HG03558 (cell line): Measurements from ENCODE around the gene COL10A1.
"Not testable (repeated sequence)": the region's sequence is repeated elsewhere in the genome, so short reads cannot be mapped to it uniquely, and the experiment has no call there.

ENCODE experiments used
- ATAC-seq: cut with Tn5 transposase; IDR thresholded peaks from one replicate; pipeline ENCODE4 v1.9.1; 2021; ENCODE audit warnings: moderate number of reproducible peaks; ENCODE audit not compliant: unreplicated experiment; ENCODE audit errors: extremely low read depth

COL10A1 gene

GRCh38 chr6:116127771-116128493 is 2.0 kb upstream of the COL10A1 start:
- no peak for ATAC-seq

- ATAC-seq: no peak
Observed at GRCh38 chr6:116120430-116120829, 5.5 kb downstream of the COL10A1 start.

GRCh38 chr6:116118608-116119007 is 7.3 kb downstream of the COL10A1 start:
- ATAC-seq: no peak

DNA sequence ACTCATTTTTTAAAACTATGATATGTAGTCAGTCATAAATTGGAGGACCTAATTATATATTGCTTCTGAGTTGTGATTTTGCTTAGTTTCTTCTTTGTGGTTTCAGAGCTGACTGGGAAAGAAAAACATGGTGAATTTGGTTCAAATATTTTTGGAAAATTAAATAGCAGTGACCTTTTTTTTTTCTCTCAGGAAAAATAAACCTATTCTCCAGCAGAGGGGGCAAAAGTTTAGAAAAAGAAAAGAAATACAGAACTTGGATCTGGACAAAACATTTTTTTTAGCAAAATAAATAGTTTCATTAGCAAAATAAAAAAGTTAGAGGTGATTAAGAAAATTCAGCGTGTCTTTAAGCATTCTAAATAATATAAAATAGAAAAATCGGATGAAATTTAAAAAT is 10.2 kb downstream of the COL10A1 start:
- no peak for ATAC-seq

DNA sequence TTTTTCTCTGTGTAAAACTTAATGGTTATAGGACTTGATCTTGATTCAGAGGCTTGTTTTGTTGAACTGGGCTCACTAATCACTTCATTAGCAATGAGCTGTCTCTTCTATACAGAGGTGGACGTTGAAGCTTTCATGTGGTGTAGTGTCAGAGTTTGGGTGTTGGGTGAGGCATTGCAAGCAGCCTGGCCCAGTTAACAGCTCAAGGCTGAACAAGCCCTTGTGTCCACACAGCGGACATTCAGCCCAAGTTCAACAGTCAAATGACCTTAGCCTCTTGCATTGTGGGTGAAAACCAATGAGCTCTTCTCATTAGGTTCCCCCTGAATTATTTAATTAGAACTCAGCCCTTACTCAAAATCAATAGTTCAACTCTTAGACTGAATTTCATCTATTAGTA is 12.5 kb downstream of the COL10A1 start:
- ATAC-seq: no peak

GRCh38 chr6:116111552-116112528 is 14.1 kb downstream of the COL10A1 start:
- peak; percentile 63 for ATAC-seq

GRCh38 chr6:116108836-116109235 is 17.1 kb downstream of the COL10A1 start:
- ATAC-seq: no peak

- ATAC-seq: no peak
Observed at GRCh38 chr6:116106146-116106545, 19.8 kb downstream of the COL10A1 start.

- ATAC-seq: no peak
Observed at GRCh38 chr6:116105247-116105646, 20.7 kb downstream of the COL10A1 start.

DNA sequence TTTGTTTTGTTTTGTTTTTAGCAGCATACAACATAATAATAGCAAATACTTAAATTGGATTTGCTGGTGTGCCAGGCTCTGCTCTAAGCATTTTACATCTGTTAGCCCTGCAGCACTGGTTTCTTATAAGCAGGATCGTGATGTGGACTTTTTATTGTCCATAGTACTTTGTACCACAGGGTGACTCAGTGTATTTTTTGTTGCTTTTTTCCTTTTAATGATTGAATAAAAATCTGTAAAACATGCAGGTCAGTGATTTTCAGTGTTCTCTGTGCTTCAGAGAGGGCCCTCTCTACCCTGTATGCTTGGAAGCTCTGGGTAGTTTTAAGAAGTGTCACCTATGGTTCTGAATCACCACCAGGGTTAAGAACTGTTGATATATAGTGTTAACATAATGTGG is 21.3 kb downstream of the COL10A1 start:
- no peak for ATAC-seq

DNA sequence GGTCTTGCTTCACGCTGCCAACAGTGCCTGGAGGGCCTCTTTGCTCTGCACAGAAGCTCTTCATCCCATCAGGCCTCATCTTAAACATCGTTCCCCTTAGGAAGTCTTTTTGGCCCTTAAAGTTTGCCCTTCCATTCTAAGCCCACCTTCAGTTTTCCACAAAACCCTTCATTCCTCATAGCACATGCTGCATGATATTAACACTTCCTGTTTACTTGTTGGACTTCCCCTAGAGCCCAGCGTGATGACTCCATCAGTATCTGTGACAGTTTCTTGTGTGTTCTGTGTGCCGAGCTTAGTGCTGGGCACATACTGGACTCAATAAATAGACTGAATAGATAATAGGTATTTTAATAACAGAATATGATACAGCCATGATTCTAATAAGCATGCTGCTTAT is 23.1 kb downstream of the COL10A1 start:
- no peak for ATAC-seq

DNA sequence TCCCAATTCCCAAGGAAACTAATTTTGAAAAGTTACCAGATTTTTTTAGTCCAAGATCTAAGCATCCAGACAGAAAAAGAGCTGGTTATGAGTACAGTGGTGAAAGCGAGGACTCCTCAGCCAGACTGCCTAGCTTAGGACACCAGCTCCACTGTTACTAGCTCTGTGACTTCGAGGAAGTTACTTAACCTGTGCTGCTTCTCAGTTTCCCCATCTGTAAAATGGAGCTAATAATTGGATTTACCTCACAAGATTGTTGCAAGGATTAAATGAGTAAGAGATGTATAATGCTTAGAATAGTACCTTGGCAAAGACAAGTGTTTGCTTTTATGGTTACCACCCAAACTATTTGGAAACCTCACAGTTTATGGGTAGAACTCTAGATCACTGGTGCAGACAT is 24.1 kb downstream of the COL10A1 start:
- no peak for ATAC-seq

DNA sequence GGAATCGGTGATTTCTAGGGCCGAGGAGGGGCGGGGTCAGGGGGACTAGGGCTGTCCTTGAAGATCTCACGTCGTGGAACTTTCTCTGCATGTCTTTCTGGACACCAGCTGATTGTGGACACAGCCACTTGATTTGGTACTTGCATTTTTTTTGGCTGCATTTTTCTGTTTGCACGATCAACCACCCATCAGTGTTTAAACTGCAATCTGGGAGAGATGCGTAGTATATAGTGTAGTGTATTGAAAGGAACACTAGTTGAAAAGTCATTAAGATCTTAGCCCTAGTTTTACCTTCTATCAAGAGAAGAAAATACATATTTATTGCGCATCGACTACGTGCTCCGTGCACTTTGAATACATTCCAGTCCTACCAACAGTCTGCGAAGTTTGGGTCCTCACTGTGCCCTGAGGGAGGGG is 24.6 kb downstream of the COL10A1 start:
- ATAC-seq: no peak

GRCh38 chr6:116100419-116101301 is 25.3 kb downstream of the COL10A1 start, which contains the start of gene NT5DC1:
Gene NT5DC1, plus strand, starts transcription at chr6:116100853. Its CDS starts 78 bp downstream, at chr6:116100931.
- peak; percentile 69 for ATAC-seq

GRCh38 chr6:116099036-116099435 is 26.9 kb downstream of the COL10A1 start:
- no peak for ATAC-seq

DNA sequence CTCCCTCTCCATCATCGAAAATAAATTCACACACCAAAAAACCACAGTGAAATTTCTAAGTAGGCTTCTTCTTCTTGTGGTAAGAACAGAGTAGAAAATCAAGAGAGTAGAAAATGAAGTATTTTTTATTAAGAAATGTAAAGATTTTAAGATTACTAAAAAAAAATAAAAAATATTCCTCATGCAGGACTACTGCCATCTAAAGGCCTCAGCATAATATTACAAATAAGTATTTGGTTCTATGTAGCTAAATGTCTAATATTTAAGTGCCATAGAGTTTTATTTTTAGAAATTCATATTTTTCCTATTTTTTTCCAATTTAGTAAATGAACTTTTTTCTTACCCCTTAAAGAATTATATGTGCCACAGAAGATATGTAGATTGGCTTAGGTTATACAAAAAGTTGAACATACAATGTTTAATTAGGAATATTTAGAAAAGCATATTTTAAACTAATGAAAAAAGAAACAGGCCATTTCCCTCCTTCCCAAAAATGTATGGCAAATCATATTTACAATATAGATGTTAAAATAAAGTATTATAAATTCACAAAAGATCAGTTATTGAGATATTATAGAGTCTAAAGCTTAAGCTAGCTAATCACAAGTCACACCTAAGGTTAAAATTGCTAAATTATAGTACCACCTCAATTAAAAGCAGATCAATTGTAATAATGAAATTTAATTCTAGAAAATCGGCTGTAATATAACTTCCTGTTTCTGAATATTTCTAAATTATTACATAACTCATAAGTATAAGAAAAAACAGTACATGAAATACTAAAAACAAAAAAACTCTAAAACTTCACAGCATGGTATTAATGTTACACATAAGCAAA is 28.7 kb downstream of the COL10A1 start:
- ATAC-seq: no peak

- not testable (repeated sequence) for ATAC-seq
Observed at GRCh38 chr6:116096048-116096759, 29.7 kb downstream of the COL10A1 start.

- no peak for ATAC-seq
Observed at GRCh38 chr6:116094041-116094440, 31.9 kb downstream of the COL10A1 start.

GRCh38 chr6:116090251-116090650 is 35.7 kb downstream of the COL10A1 start:
- peak; percentile 47 for ATAC-seq
